ENCODE results near the gene IQSEC2. TPM values are rescaled to one million over a fixed set of nuclear protein-coding genes. Genes with fewer than 3 reads are reported as not detected.
A peak's percentile ranks its signal among the peaks of the same experiment; 100 is the strongest.

Gene IQSEC2
- total and polyA plus RNA-seq, 11 donors = 7.7 to 16.4 (median 12.6) TPM

DNA sequence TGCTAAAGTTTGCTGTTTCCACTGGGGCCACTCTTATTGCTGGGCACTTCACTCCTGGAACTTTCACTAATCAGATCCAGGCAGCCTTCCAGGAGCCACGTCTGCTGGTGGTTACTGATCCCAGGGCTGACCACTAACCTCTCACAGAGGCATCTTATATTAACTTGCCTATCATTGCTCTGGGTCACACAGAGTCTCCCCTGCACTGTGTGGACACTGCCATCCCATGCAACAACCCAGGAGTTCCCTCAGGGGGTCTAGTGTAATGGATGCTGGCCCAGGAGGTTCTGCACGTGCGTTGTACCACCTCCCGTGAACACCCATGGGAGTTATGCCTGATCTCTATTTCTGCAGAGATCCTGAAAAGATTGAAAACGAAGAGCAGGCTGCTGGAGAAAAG lies 41.8 kb upstream of the IQSEC2 start:
- 42 to 52% (median 48%) methylated on average over 5 of the region's 5 CpGs for WGBS, 4 donors
- intact Hi-C loops (cut with DNase I) = no loop called here
- H3K36me3 ChIP-seq = no peaks in the 10 kb centered on the region
- DNase-seq (no peak), ATAC-seq (no peak)
- H3K4me1 ChIP-seq = peaks cover 0 to 22% (median 0%) of the 10 kb centered on the region in 12 donors
- TF ChIP-seq POLR2A (IDR thresholded peaks at IDR 0.05) (no peak), CTCF (IDR thresholded peaks at IDR 0.05) (no peak)
- H3K27ac ChIP-seq = no peak overlapping the region
- H3K9me3 ChIP-seq = no peaks in the 10 kb centered on the region
- H3K27me3 ChIP-seq = peaks cover 0 to 96% (median 0%) of the 10 kb centered on the region in 9 donors
- no peak overlapping the region for H3K4me3 ChIP-seq

DNA sequence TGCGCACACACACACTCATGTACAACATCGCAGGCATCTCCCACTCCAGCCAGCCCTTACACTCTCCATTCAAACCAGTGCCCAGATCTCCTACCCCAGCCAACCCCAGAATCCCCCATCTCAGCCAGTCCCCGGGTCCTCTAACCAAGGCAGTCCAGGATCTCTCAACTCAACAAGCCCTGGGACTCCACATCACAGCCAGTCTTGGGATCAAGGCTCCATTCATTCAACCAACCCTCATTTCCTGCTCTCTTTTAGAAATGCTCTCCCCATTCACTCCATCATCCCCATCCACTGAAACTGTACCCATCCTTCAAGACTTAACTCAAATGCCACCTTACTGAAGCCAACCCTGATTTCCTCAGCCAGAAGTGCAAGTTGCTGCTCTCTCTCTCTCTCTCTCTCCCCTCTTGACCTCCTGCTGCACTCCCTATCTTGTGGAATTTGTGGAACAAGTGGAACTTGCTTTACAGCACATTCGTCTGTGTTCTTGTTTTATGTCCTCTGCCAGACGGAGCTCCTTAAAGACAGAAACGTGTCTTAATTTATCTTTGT lies 40.6 kb upstream of the IQSEC2 start:
- intact Hi-C loops (cut with DNase I) = loop anchor here in 1 of 10 donors (1.0 kb wide), 1 partner anchor 112 kb away; the partner anchor contains the start of gene HSD17B10
- H3K27ac ChIP-seq = no peak overlapping the region
- ATAC-seq (no peak), DNase-seq (no peak)
- H3K4me1 ChIP-seq = peaks cover 0 to 22% (median 0%) of the 10 kb centered on the region in 12 donors
- no peak overlapping the region for H3K4me3 ChIP-seq
- WGBS, 4 donors = 15 to 25% (median 22%) methylated on average over 6 of the region's 6 CpGs
- H3K36me3 ChIP-seq = no peaks in the 10 kb centered on the region
- H3K27me3 ChIP-seq = peaks cover 0 to 93% (median 0%) of the 10 kb centered on the region in 9 donors
- H3K9me3 ChIP-seq = no peaks in the 10 kb centered on the region
- TF ChIP-seq POLR2A (IDR thresholded peaks at IDR 0.05) (no peak), CTCF (IDR thresholded peaks at IDR 0.05) (no peak)

- peaks cover 0 to 90% (median 0%) of the 10 kb centered on the region in 9 donors for H3K27me3 ChIP-seq
- intact Hi-C loops (cut with DNase I) = loop anchor here in 1 of 10 donors (1.0 kb wide), 1 partner anchor 113 kb away; the partner anchor contains the start of gene HSD17B10
These were observed 40.0 kb upstream of the IQSEC2 start for GRCh38 chrX:53321230-53321942.

More at GRCh38 chrX:53321230-53321942, 40.0 kb upstream of the IQSEC2 start:
- ATAC-seq (peak in 3 of 4 donors; percentile 46 to 70 (median 59)), DNase-seq (peak in 1 of 5 donors; percentile 19)
- Histone ChIP-seq H3K4me1 (peaks cover 0 to 22% (median 0%) of the 10 kb centered on the region in 12 donors), H3K9me3 (no peaks in the 10 kb centered on the region), H3K36me3 (no peaks in the 10 kb centered on the region), H3K4me3 (peak overlapping the region; percentile 31 to 70 (median 60)), H3K27ac (no peak overlapping the region)
- 0 to 11% (median 2%) methylated on average over 8 to 55 of the region's 56 CpGs for WGBS, 4 donors
- TF ChIP-seq CTCF (IDR thresholded peaks at IDR 0.05) (no peak), POLR2A (IDR thresholded peaks at IDR 0.05) (peak in 1 of 2 donors; percentile 34)

Measured in heart left ventricle (tissue), 16 donors.